Pancreas (tissue), 10 donors: ENCODE data around the gene MLIP. TPM values are rescaled to one million over a fixed set of nuclear protein-coding genes. Genes with fewer than 3 reads are reported as not detected.
A peak's percentile ranks its signal among the peaks of the same experiment; 100 is the strongest.

ENCODE experiments used
- ATAC-seq, 4 donors: fragments of 200-7000 bp; cut with Tn5 transposase; one replicate each; pipeline versions ENCODE4 v1.8.0 to v1.9.1; 2020; ENCODE audit warnings: mild to moderate bottlenecking in 4 of 4, moderate library complexity in 4 of 4
- DNase-seq, 6 donors: peaks; one replicate each; pipeline ENCODE4 v3.0.0-alpha.2; 2020
- FAIRE-seq: peaks from 2 replicates; lab custom pipeline; 2012; peaks lifted over from hg19 to GRCh38; lab: Jason Lieb, UNC
- H3K27ac ChIP-seq, 4 donors: fragments of 200-600 bp; sonication (generic); 1 replicate in 3 of 4; 2 replicates in 1 of 4; pipeline versions ENCODE4 v1.5.0 to v1.8.0; 2020
- H3K27me3 ChIP-seq, 4 donors: fragments of 200-600 bp; one replicate each; pipeline ENCODE4 v1.8.0; 2021
- H3K36me3 ChIP-seq, 3 donors: fragments of 200-600 bp; sonication (generic) in 1 of 3; one replicate each; pipeline versions ENCODE4 v1.5.0 to v1.8.0; 2020 to 2021
- H3K4me1 ChIP-seq, 3 donors: fragments of 200-600 bp; one replicate each; pipeline ENCODE4 v1.8.0; 2021
- H3K4me3 ChIP-seq, 4 donors: fragments of 200-600 bp; sonication (generic) in 2 of 4; one replicate each; pipeline versions ENCODE4 v1.5.0 to v1.8.0; 2020 to 2021
- H3K9me3 ChIP-seq, 4 donors: fragments of 200-600 bp; one replicate each; pipeline ENCODE4 v1.8.0; 2021
- CTCF ChIP-seq, 4 donors: fragments of 200-600 bp; sonication (generic) in 3 of 4; IDR thresholded peaks; one replicate each; pipeline versions ENCODE4 v1.5.0 to v1.8.0; 2021; ENCODE audit warnings: antibody characterized with exemption in 4 of 4
- WGBS, 2 donors: extraction: QIAGEN DNeasy Blood & Tissue Kit; methylation state at CpG; one replicate each; pipeline ENCODE4 v1.1.7; 2013; 5-methylcytosine and 5-hydroxymethylcytosine counted together
- intact Hi-C, 3 donors: fragments of 100-400 bp; cut with DNase I; formaldehyde crosslinking; loops; one replicate each; pipeline versions ENCODE4 v1.11.1 to v1.14.2; 2022
- polyA plus RNA-seq, 2 donors: library from polyadenylated mRNA; stranded (reverse); fragments of 200-250 nt; gene quantifications; one replicate each; pipeline ENCODE4 v1.2.3, GENCODE V29; 2013
- total RNA-seq, 6 donors: library from RNA; stranded (reverse); fragmentation: NEBNext Ultra II Directional in 4 of 6; extraction: Animal tissue kit (Norgen Biotek cat#: 25700) in 4 of 6; gene quantifications; one replicate each; pipeline versions ENCODE4 v1.2.1 to v1.2.4, GENCODE V29; 2021 to 2023
- donor health status: healthy with polysubstance abuse.
- donor health status: DM: no; HTN: no; CAD: no; lungs with moderate emphysema.
- donor health status: DM: no; HTN: no; CAD: no.
- donor health status: control.
- donor health status: control.
- donor health status: Bipolar disorder and iron deficiency.
- donor health status: DM: yes; HTN: yes; CAD: no.
- donor health status: DM: no; HTN: no; CAD: no.
- donor health status: DM: no; HTN: no; CAD: no.
- donor health status: DM: yes; HTN: yes; CAD: no.

The MLIP gene
- total and polyA plus RNA-seq, 8 donors, result 0.32 to 5.8 (median 0.77) TPM

- ATAC-seq (no peak), FAIRE-seq (no peak), DNase-seq (no peak)
- 12 to 16% methylated on average over 2 of the region's 2 CpGs for whole genome bisulfite sequencing, 2 donors
- Histone ChIP-seq H3K4me1 (no peaks in the 10 kb centered on the region), H3K9me3 (no peaks in the 10 kb centered on the region), H3K4me3 (no peak overlapping the region), H3K27ac (no peak overlapping the region), H3K36me3 (no peaks in the 10 kb centered on the region), H3K27me3 (no peaks in the 10 kb centered on the region)
- TF ChIP-seq CTCF (IDR thresholded peaks at IDR 0.05), result no peak
- intact Hi-C loops, result no loop called here
Measured at GRCh38 chr6:54236984-54237383, 125.7 kb downstream of the MLIP start.

GRCh38 chr6:54238396-54238795 is 127.2 kb downstream of the MLIP start:
- Histone ChIP-seq H3K36me3 (no peaks in the 10 kb centered on the region), H3K4me3 (no peak overlapping the region), H3K4me1 (no peaks in the 10 kb centered on the region), H3K27ac (no peak overlapping the region), H3K9me3 (no peaks in the 10 kb centered on the region), H3K27me3 (no peaks in the 10 kb centered on the region)
- 14 to 15% methylated on average over 1 of the region's 1 CpG for WGBS, 2 donors
- no peak for TF ChIP-seq CTCF (IDR thresholded peaks at IDR 0.05)
- intact Hi-C loops, result no loop called here
- ATAC-seq (no peak), FAIRE-seq (no peak), DNase-seq (no peak)

- 83 to 89% methylated on average over 4 of the region's 4 CpGs for WGBS, 2 donors
- DNase-seq (no peak), ATAC-seq (no peak), FAIRE-seq (no peak)
- Histone ChIP-seq H3K4me1 (no peaks in the 10 kb centered on the region), H3K27ac (no peak overlapping the region), H3K36me3 (no peaks in the 10 kb centered on the region), H3K4me3 (no peak overlapping the region), H3K9me3 (no peaks in the 10 kb centered on the region), H3K27me3 (no peaks in the 10 kb centered on the region)
- intact Hi-C loops, result no loop called here
- TF ChIP-seq CTCF (IDR thresholded peaks at IDR 0.05), result no peak
Measured at GRCh38 chr6:54243699-54244098, 132.5 kb downstream of the MLIP start.

GRCh38 chr6:54244430-54244829 is 133.2 kb downstream of the MLIP start:
- Histone ChIP-seq H3K9me3 (no peaks in the 10 kb centered on the region), H3K36me3 (no peaks in the 10 kb centered on the region), H3K27me3 (no peaks in the 10 kb centered on the region), H3K4me3 (no peak overlapping the region), H3K27ac (no peak overlapping the region), H3K4me1 (no peaks in the 10 kb centered on the region)
- intact Hi-C loops, result no loop called here
- whole genome bisulfite sequencing, 2 donors, result 28 to 41% methylated on average over 1 of the region's 1 CpG
- peak in 1 of 4 donors; percentile 35 for TF ChIP-seq CTCF (IDR thresholded peaks at IDR 0.05)
- ATAC-seq, result peak in 1 of 4 donors; percentile 35
- FAIRE-seq, result peak; percentile 29
- DNase-seq, result no peak

GRCh38 chr6:54245265-54245664 is 134.0 kb downstream of the MLIP start:
- Histone ChIP-seq H3K36me3 (no peaks in the 10 kb centered on the region), H3K4me3 (no peak overlapping the region), H3K27ac (no peak overlapping the region), H3K9me3 (no peaks in the 10 kb centered on the region), H3K27me3 (no peaks in the 10 kb centered on the region), H3K4me1 (no peaks in the 10 kb centered on the region)
- FAIRE-seq, result no peak
- no peak for TF ChIP-seq CTCF (IDR thresholded peaks at IDR 0.05)
- intact Hi-C loops, result no loop called here
- ATAC-seq, result no peak
- DNase-seq, result no peak
- WGBS, 2 donors, result 75 to 82% methylated on average over 2 of the region's 2 CpGs
